HK-2 (cell line): ENCODE measurements around the gene WFDC2.
"Not testable (repeated sequence)": the region's sequence is repeated elsewhere in the genome, so short reads cannot be mapped to it uniquely, and the experiment has no call there.

Experiments used
- DNase-seq: peaks from one replicate; pipeline ENCODE4 v3.0.0-alpha.2; 2018; ENCODE audit not compliant: unreplicated experiment

The WFDC2 gene

DNA sequence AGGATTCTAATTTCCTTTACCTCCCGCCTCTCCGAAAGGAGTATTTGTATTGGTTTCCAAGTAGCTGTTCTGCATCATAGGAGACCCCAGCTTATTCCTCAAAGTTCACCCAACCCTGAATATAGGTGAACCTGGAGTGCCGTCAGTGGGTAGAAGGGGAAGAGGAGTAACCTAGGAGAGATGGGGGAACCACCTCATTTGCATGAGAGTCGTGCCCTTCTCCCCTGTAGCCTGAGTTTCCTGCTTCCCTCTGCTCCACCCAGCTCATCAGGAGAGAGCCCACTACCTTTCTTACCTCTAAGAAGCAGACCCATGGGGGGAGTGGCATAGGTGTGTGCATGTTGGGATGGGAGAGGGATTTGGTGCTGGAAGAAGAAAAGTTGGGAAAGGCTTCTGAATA, 17.3 kb upstream of the WFDC2 start:
- DNase-seq: no peak

DNA sequence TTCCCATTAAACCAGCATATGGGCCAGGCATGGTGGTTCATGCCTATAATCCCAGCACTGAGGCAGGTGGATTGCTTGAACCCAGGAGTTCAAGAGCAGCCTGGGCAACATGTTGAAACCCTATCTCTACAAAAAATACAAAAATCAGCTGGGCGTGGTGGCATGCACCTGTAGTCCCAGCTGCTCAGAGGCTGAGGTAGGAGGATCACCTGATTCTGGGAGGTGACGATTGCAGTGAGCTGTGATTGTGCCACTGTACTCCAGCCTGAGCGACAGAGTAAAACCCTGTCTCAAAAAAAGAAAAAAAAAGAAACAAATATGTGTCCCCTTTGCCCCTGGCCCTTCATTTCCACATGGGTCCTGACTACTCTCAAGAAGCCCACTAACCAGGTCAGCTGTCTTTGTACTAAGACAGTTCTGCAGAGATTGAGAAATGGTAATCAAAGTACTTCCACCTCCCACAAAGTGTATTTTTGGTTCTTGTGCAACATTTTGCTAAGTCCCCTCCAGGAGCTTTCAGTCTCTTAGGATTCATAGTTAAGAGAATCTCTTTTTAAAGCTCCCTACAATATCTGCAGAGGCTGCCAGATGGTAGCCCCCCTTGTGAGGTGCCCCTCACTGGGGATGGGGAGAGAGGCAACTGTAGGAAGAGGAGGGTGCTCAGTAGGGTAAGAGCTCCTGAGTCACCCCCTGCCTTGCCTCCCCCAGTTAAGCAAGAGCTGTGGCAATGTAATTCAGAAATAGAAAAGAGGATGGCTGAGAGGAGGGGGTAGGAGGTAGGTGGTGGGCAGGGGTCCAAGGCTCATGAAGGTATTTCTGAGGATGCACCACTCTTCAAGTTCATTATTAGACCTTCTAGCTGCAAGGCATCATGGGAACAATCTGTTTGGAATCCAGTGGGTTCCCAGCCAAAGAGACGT, 16.5 kb upstream of the WFDC2 start:
- no peak for DNase-seq

- no peak for DNase-seq
These were observed 12.9 kb upstream of the WFDC2 start for GRCh38 chr20:45456632-45457031.

DNA sequence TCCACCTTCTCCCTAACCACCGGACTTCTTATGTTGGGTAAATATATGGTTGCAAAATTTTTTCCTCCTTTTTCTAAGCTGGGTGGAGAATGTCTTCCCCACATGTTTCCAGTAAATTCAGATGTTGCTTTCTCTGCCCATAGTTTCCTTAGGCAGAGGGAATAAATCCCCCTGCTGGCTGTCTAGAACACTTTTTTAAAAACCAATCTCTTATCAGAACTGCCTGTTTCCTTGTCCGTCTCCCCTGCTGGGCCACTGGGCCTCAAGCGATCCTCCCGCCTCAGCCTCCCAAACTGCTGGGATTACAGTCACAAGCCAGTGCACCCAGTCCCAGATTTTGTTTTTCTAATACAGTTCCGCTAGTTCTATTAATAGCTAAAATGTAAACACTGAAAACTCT, 9.9 kb upstream of the WFDC2 start:
- no peak for DNase-seq

DNA sequence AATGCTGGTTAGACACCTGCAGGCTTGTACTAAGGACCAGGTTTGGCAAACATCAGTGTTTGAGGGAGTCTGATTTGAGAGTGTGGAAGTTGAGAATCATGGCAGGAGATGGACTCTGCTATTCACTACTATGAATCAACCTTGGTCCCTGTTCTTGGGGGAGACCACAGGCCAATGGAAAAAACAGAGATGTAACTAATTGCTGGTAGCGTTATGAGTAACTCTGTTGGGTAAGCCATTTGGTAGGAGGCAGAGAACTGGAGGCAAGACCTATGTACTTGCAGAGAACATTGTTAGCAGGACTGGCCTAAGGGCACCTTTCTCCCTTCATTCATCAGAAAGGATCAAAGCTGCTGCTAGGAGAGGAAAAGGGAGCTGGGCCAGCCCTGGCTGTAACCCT, 8.3 kb upstream of the WFDC2 start:
- no peak for DNase-seq

- no peak for DNase-seq
These were observed 6.6 kb upstream of the WFDC2 start for GRCh38 chr20:45462711-45463509.

DNA sequence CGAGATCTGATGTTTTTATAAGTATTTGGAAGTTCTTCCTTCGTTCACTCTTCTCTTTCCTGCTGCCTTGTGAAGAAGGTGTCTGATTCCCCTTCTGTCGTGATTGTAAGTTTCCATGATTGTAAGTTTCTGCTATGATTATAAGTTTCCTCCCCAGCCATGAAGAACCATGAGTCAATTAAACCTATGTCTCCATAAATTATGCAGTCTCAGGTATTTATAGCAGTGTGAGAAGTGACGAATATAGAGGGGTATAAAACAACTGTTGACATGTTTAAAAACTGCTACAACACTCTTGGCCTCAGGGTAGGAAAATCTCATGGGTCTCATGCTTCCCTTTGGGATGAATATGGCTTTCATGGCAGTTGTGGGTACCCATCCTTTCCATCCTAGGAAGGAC, 5.8 kb upstream of the WFDC2 start:
- DNase-seq: no peak

DNA sequence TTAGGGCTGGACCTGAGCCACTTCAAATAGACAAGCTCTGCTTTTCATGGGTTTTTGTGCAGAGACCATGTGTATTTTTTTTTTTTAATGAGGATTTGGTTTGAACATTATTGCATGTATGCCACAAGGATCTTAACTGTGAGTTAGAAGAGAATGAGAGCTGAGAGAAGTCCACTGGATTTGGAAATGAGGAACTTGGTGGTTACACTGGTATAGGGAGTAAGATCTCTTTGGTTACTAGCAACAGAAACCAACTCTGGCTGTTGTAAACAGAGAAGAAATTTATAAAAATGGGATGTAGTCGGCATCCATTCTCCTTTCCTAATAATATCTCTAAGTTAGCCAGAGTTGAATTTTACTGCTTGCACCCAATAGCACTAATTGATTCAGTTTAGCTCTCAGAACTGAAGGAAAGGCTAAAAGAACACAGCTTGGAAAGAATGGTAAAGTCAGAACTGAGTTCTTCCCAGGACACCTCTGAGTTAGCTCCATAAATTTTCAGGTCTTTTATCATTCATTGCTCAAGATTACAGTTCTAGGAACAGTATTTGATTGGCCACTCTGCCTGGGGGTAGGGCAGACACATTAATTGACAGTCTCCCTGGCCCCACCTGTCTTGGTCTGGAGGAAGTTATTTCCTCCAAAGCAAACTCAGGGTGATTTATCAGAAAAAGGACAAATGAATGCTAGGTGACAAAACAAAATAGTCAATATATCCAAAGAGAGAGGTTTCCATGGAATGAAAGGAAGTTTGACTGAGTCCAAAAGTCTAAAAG, 3.9 kb upstream of the WFDC2 start:
- no peak for DNase-seq

GRCh38 chr20:45467172-45467571, 2.4 kb upstream of the WFDC2 start:
- DNase-seq: no peak

GRCh38 chr20:45467861-45468260, 1.7 kb upstream of the WFDC2 start:
- DNase-seq: no peak

DNA sequence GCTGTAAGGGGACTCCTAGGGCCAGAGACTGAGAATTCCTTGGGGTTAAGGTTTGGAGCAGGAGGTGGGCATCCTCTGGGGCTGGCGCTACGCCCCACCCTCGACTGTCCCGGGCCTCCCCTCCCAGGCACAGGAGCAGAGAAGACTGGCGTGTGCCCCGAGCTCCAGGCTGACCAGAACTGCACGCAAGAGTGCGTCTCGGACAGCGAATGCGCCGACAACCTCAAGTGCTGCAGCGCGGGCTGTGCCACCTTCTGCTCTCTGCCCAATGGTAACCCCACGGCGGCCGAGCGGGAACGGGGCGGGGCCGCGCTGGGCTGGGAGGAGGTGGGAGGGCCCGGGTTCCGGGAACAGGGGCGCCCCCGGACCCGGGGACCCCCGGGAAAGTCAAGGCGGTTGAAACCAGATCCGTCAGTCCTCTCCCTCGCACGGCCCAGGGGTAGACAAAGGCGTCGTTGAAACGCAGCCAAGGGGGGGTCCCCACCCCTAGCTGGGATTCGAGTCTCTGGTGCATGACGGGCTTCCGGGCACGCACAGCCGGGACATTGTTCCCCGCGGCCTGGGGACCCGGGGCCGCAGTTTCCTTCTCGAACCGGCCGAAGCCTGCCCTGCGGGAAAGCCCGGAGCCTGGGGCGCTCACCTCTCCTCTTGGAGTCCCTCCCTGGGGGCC, 844 bp downstream of the WFDC2 start:
- peak; percentile 77 for DNase-seq

DNA sequence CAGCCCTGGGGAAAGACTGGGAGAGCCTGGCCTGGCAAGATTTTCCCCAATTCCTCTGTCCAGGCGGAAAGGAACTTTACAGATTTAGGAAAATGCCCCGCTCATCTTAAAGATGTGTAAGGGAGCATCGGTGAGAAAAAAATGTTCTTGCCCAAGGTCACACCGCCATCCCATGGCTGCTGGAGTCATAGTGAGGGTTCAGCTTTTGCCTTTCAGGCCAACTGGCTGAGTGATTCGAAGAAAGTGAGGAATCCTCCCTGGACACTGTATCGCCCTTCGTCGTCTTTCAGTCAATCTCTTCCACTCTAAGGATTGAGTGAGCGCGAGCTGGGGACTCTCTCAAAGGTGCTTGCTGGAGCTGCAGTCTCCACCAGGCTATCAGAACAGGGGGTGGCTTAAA, 1.4 kb downstream of the WFDC2 start:
- DNase-seq: no peak

- DNase-seq: not testable (repeated sequence)
These were observed 2.7 kb downstream of the WFDC2 start for GRCh38 chr20:45472286-45472685.

DNA sequence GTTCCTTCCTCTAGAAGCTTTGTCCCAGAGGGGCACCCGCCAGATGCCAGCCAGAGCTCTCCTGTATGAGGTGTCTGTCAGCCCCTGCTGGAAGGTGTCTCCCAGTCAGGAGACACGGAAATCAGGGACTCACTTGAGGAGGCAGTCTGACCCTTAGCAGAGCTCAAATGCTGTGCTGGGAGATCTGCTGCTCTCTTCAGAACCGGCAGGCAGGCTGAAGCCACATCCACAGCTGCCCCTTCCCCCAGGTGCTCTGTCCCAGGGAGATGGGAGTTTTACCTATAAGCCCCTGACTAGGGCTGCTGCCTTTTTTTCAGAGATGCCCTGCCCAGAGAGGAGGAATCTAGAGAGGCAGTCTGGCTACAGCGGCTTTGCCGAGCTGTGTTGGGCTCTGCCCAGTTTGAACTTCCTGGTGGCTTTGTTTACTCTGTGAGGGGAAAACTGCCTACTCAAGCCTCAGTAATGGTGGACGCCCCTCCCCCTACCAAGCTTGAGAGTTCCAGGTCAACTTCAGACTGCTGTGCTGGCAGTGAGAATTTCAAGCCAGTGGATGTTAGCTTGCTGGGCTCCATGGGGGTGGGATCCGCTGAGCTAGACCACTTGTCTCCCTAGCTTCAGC, 8.1 kb downstream of the WFDC2 start:
- not testable (repeated sequence) for DNase-seq

GRCh38 chr20:45479822-45480221, 10.3 kb downstream of the WFDC2 start:
- no peak for DNase-seq

DNA sequence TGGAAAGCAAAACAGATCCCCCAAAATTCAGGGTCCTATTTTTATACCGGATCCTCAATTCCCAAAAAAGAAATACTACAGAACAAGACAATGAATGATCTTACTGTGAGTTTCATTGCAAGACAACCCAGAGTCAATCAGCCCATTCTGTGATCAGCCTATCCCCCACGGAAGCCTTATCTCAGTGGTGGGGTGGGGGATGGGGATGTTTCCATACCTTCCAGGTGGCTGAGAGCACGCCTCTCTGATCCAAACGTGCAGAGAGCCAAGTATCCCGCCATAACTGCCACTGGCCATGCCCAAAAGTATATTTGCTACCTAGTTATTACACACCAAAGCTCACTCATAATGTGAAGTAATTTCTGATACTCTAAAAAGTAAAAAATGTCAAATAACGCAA, 15.1 kb downstream of the WFDC2 start:
- DNase-seq: no peak

- no peak for DNase-seq
These were observed 15.8 kb downstream of the WFDC2 start for GRCh38 chr20:45485388-45485787.

GRCh38 chr20:45487231-45487635, 17.7 kb downstream of the WFDC2 start:
- no peak for DNase-seq

- peak; percentile 11 for DNase-seq
These were observed 19.6 kb downstream of the WFDC2 start for GRCh38 chr20:45489083-45489531.

- DNase-seq: no peak
These were observed 26.0 kb downstream of the WFDC2 start for GRCh38 chr20:45495501-45495941.

DNA sequence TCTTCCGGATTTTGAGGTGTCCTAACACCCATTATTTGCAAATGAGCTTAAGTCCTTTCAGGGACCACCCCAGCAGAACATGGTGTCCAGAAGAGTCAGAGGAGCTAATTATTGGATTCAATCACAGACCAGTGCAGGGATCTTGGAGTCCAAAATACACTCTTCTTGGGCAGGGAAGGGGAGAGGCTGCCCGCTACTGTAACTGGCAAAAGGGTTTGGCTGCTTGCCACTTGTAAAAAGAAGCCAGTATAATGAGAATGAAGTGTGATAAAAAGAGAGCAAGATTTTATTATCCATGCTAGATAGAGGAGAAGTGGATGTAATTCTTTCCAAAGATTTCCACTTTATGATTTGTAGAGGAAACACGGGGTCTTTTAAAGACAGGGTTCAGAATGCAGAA, 26.6 kb downstream of the WFDC2 start:
- no peak for DNase-seq
